HG02610 (cell line): ENCODE results near the gene STUM.

Experiments used
- ATAC-seq: cut with Tn5 transposase; IDR thresholded peaks from one replicate; pipeline ENCODE4 v1.9.1; 2021; ENCODE audit warnings: mild to moderate bottlenecking, moderate library complexity; ENCODE audit not compliant: unreplicated experiment

The STUM gene

DNA sequence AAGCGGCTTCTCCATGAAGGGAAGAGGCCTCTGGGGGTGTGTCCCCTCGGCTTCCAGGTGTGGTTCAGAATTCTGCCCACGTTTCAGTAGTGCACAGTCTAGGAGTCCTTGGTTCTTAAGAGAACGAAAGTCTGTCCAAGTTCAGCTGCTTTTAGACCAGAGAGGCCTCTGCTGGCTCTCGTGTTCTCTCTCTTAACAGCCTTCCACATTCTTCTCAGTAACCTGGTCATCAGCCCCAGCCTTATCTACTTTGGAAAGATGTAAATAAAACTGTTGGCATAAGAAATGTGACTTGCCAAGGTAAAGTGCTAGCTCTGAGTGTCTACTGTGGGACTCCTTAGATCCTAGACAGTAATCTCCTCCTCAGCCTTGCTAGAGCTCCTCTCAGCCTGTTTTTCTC is 15.3 kb upstream of the STUM start:
- ATAC-seq, result no peak

DNA sequence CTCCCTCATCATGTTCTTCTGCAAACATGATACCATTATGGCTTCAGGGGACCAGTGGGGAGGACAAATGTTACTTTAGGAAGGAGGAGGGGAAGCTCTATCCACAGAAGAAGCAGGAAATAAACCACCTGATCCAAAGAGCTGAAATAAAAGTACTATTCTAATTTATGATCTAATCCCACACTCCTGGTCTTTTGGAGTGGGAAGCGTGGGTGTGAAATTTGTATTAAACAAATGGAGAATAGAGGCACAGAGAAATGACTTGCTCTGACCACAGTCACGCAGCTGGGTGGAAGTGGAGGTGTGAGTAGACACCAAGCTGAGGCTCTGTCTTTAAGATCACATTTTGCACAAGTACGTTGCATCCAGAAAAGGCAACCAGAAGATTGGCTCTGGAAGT is 14.5 kb upstream of the STUM start:
- ATAC-seq, result no peak

DNA sequence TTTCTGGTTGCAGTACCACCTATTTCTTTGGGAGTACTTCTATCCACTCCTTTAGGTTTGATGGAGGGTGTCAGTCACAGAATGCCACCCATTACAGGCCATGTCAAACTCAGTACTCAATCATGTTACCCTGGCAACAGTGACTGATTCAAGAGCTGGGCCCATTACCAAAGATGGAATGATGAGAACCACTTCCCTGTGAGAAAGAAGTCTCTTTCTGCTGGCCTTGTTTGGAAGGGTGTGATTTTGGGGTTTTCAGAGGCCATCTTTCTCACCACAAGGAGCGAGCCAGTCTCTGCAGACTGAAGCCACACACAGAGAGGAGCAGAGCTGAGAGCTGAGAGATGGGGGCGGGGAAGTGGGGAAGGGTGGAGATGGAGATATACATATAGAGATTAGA is 13.9 kb upstream of the STUM start:
- ATAC-seq, result no peak

- no peak for ATAC-seq
These were observed 12.9 kb upstream of the STUM start for GRCh38 chr1:226535666-226536065.

GRCh38 chr1:226541231-226541630 is 7.3 kb upstream of the STUM start:
- no peak for ATAC-seq

DNA sequence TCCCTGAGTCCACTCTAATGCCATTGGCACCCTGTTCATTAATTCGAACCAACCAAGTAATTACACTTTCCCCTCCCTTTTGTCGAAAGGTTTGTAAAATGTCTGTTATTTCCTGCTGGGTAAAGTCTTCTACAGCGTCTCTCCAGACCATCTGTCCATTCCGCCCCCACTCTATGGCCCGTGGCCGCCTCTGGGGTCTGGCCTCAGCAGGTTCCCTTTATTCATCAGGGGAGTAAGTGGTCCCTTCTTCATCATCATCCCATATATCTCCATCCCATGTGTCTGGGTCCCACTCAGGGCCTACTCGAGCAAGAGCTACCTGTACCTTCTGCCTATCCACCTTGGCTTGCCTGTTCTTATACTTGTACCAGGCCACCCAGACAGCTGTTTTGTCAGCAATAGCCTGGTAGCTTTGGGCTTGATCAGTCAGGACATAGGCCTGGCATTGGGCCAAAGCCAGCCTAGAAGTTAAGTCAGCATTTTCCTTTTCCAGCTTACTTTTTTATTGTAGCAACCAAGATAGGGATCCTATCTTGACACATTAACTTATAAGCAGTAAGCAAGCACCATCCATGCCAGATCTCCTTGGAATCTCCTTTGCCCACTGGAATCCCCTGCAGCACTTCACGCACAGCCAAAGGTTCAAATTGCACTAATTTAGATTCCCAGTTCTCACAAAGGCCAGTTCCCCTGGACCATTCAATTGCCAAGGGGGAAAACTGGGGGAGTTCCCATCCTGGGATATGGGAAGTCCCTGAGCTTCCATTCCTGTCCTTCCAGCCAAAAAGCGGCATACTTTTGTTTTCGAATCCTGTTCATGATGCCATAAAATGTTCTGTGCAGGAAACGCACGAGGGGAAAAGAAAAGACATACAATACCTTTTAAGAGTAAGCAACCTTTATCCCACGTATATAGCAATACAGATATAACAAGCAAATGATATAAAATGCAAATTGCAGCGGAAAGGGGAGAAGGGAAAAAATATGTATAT is 6.6 kb upstream of the STUM start:
- ATAC-seq, result no peak

- ATAC-seq, result no peak
These were observed 5.9 kb upstream of the STUM start for GRCh38 chr1:226542623-226543103.

GRCh38 chr1:226545836-226546596 is 2.5 kb upstream of the STUM start:
- no peak for ATAC-seq

GRCh38 chr1:226546926-226547325 is 1.6 kb upstream of the STUM start:
- ATAC-seq, result no peak

GRCh38 chr1:226547754-226548191 is 791 bp upstream of the STUM start:
- ATAC-seq, result peak; percentile 67

DNA sequence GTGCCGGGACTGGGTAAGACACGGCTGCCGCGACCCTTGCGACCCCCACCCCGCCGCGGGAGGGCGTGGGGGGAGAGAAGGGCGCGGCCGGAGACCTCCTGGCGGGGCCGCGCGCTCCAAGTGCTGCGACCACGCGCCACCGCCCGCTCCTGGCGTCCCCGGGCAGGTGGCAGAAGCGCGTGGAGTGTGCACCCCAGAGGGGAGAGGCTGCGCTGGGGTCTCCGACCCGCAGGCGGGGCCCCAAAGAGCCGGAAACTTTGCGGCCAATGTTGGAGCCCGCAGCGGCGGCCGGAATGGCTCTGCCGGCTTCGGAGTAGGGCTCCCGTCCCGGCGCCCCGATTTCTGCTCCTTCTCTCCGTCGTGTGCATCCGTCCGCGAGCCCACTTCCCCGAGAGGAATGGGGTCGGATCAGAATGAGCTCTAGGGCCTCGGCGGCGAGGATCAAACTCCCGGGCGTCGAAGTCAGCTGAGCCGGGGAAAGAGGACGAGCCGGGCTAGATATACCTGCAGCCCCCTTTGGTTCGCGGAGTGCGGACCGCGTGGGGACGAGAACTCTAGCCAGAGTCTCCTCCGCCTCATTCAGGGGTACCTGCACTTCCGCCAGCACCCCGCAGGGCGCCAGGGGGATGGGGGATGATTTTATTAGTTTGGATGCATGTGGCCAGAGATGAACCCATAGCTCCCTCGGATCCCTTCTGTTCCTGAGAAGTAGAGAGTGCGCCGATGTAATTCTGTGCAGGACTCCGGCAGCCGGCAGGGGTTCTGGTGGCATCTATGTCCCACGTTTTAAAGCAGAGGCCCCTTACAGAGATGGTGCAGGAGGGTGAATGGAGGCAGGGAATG is 751 bp downstream of the STUM start:
- ATAC-seq, result peak; percentile 10

DNA sequence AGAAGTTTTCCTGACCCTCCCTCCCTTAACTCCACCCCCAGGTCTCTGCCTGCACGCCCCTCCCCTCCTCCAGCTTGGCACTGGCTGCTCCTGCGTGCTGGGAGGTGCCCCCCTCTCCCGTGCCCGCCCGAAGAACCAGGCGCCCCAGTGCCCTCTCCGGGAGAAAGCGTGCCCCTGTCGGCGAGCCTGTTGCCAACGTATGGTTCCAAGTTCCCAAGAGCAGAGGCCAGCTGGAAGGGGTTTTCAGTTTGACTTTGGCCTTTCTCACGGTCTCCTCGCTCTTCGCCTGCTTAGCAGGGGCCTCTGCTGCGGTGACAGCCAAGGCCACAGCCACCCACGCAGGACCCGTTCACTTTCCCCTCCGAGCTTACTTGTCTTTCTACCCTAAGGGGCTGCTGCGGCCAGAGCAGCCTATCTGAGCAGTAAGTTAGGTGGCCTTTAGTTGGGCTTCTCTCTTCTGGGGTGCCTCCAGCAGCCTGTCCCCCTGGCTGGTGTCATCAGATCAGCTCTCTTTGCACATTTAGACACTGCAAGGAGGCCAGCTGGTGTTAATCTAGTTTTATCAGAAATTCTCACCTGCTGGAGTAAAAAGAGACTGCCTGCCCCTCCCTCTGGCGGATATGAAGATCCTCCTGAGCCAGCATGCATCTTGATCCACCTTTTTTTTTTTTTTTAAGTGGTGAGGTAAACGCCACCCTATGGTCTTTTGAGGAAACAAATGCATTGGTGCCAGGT is 1.5 kb downstream of the STUM start:
- peak; percentile 38 for ATAC-seq

GRCh38 chr1:226550672-226551041 is 2.1 kb downstream of the STUM start:
- no peak for ATAC-seq

DNA sequence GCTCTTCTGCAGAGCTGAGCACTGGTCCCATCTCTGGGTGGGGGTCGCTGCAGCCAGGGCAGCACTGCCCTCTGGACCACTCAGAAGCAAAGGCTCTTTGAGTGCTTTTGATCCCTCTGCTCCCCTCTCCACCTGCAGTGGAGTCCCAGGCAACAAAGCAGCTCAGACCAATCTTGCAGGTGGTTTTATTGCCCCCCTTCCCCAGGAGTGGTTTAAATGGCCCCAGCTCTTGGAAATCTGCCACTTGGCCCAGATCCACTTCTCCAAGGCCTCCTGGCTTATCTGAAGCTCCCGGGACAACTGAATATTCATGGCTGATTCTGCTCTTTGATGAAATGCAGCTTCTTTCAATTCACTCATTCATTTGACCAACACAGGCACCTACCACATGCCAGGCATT is 2.7 kb downstream of the STUM start:
- ATAC-seq, result no peak

- ATAC-seq, result no peak
These were observed 3.5 kb downstream of the STUM start for GRCh38 chr1:226552061-226552460.

GRCh38 chr1:226553266-226553923 is 4.8 kb downstream of the STUM start:
- no peak for ATAC-seq

GRCh38 chr1:226553924-226554282 is 5.3 kb downstream of the STUM start:
- ATAC-seq, result no peak

GRCh38 chr1:226555092-226555491 is 6.5 kb downstream of the STUM start:
- no peak for ATAC-seq

- no peak for ATAC-seq
These were observed 8.9 kb downstream of the STUM start for GRCh38 chr1:226557424-226557823.
